Thyroid gland (tissue), 4 donors: ENCODE data around the gene RSRC1.

Experiments
- POLR2A ChIP-seq, 2 donors: fragments of 450-650 bp; IDR thresholded peaks; one replicate each; pipeline ENCODE4 v1.6.1; 2017; ENCODE audit warnings: antibody characterized with exemption in 2 of 2, mild to moderate bottlenecking in 2 of 2, moderate library complexity in 1 of 2
- TF ChIP-seq, protein P1 (sequence below), 6 experiments: fragments of 200-600 bp in 3 of 6; fragments of 450-650 bp in 3 of 6; sonication (generic) in 3 of 6; IDR thresholded peaks; one replicate each; pipeline ENCODE4 v1.5.1; 2016 to 2019; ENCODE audit warnings: antibody characterized with exemption in 6 of 6, mild to moderate bottlenecking in 2 of 6, inconsistent platforms in 1 of 6, moderate library complexity in 1 of 6

- TF ChIP-seq, protein P1, sequence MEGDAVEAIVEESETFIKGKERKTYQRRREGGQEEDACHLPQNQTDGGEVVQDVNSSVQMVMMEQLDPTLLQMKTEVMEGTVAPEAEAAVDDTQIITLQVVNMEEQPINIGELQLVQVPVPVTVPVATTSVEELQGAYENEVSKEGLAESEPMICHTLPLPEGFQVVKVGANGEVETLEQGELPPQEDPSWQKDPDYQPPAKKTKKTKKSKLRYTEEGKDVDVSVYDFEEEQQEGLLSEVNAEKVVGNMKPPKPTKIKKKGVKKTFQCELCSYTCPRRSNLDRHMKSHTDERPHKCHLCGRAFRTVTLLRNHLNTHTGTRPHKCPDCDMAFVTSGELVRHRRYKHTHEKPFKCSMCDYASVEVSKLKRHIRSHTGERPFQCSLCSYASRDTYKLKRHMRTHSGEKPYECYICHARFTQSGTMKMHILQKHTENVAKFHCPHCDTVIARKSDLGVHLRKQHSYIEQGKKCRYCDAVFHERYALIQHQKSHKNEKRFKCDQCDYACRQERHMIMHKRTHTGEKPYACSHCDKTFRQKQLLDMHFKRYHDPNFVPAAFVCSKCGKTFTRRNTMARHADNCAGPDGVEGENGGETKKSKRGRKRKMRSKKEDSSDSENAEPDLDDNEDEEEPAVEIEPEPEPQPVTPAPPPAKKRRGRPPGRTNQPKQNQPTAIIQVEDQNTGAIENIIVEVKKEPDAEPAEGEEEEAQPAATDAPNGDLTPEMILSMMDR (IDR thresholded peaks at IDR 0.05), result no peak
- no peak for TF ChIP-seq POLR2A (IDR thresholded peaks at IDR 0.05)
Observed at GRCh38 chr3:158152186-158152585, 42.3 kb downstream of the RSRC1 start.
